Esophagus muscularis mucosa (tissue), 4 donors: ENCODE results near the gene TUBD1.

ENCODE experiments used
- EP300 ChIP-seq: sonication (generic); formaldehyde crosslinking; IDR thresholded peaks from one replicate; pipeline ENCODE4 v1.6.1; 2017; ENCODE audit warnings: antibody characterized with exemption
- POLR2A ChIP-seq: fragments of 450-650 bp; IDR thresholded peaks from one replicate; pipeline ENCODE4 v1.6.1; 2017; ENCODE audit warnings: antibody characterized with exemption, moderate library complexity, mild to moderate bottlenecking, low read depth
- TF ChIP-seq, protein P1 (sequence below), 3 experiments: fragments of 200-600 bp in 2 of 3; fragments of 450-650 bp in 1 of 3; sonication (generic) in 2 of 3; IDR thresholded peaks; one replicate each; pipeline ENCODE4 v1.5.1; 2017 to 2019; ENCODE audit warnings: antibody characterized with exemption in 3 of 3, mild to moderate bottlenecking in 2 of 3, moderate library complexity in 1 of 3

DNA sequence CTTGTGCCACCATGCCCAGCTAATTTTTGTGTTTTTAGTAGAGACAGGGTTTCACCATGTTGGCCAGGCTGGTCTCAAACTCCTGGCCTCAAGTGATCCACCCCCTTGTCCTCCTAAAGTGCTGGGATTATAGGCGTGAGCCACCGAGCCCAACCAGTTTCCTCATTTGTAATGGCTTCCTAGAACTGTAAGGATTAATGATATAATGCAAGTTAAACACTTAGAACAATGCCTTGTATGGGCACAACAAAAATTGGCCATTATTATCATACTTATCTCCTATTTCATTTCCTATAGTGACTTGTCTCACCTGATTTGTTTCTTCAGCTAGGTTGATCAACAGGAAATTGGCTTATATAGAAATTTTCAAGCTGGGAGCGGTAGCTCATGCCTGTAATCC, 14.1 kb downstream of the TUBD1 start:
- TF ChIP-seq EP300 = no peak
- TF ChIP-seq POLR2A = no peak
- TF ChIP-seq, protein P1, sequence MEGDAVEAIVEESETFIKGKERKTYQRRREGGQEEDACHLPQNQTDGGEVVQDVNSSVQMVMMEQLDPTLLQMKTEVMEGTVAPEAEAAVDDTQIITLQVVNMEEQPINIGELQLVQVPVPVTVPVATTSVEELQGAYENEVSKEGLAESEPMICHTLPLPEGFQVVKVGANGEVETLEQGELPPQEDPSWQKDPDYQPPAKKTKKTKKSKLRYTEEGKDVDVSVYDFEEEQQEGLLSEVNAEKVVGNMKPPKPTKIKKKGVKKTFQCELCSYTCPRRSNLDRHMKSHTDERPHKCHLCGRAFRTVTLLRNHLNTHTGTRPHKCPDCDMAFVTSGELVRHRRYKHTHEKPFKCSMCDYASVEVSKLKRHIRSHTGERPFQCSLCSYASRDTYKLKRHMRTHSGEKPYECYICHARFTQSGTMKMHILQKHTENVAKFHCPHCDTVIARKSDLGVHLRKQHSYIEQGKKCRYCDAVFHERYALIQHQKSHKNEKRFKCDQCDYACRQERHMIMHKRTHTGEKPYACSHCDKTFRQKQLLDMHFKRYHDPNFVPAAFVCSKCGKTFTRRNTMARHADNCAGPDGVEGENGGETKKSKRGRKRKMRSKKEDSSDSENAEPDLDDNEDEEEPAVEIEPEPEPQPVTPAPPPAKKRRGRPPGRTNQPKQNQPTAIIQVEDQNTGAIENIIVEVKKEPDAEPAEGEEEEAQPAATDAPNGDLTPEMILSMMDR (IDR thresholded peaks at IDR 0.05) = no peak
